Right forelimb (tissue), 1 donor: ENCODE data around the gene PDE2A.
A peak's percentile ranks its signal among the peaks of the same experiment; 100 is the strongest.

Experiments used
- DNase-seq: peaks from one replicate; pipeline ENCODE4 v3.0.0-alpha.2; 2018

The PDE2A gene

GRCh38 chr11:72634016-72634415 lies 40.2 kb downstream of the PDE2A start:
- DNase-seq: no peak

DNA sequence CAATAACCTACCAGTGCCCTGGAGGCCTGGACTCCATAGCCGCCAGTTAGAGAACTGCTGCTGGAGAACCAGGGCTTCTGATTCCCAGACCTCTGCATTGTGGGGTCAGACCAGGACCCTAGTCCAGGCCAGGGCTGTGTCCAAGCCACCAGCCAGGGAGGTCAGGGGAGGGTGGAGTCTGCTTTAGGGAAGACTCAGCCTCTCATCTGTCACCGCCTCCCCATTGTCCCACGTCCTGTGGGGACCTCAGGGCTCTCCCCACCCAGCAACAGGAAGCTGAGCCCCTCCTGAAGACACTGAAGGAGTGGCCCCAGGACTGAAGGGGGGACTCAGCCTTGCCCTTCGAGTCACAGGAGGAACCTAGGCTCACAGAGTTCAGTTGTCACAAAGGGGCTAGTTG lies 41.2 kb downstream of the PDE2A start:
- DNase-seq: no peak

DNA sequence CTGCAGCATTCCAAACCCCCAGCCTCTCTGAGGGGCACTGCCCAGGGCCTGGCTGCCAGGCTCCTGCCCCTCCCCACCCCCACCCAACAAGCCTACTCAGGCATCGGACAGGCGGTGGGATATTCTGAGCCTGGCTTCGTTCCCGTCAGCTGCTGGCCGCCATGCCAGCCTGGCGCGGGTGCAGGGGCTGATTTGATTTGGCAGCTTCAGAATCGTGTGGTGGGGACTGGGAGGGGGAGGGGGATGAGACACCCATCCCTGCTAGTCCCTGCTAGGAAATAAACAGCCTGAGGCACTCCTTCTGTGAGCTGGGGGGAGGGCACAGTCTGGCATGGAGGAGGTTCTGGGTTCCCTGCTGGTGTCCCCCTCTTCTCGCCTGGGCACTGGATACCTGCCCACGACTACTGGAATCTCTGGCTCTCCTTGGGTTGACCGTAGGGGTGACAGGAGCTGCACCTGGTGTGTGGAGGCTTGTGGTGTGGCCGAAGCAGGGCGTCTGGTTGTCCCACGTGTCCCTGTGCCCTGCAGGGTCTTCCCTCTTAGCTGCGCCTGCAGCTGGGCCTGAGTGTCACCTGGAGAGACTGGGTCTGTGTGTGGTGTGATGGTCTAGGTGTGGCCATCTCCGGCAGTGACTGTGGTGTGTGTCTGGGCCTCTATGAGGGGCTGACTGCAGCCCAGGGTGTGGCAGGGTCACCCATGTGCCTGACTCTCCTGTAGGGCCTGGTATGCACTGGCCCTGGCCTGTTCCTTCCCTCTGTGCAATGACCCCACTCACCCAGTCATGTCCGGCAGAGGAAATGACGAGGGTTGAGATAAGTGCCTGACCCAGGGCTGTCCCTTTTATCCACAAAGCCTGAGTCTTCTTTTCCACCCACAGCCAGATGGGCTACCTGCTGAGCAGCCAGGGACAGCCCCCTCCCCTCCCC lies 42.2 kb downstream of the PDE2A start:
- peak; percentile 77 for DNase-seq

- no peak for DNase-seq
Observed at GRCh38 chr11:72630104-72630852, 43.9 kb downstream of the PDE2A start.

- no peak for DNase-seq
Observed at GRCh38 chr11:72629266-72629665, 45.0 kb downstream of the PDE2A start.

DNA sequence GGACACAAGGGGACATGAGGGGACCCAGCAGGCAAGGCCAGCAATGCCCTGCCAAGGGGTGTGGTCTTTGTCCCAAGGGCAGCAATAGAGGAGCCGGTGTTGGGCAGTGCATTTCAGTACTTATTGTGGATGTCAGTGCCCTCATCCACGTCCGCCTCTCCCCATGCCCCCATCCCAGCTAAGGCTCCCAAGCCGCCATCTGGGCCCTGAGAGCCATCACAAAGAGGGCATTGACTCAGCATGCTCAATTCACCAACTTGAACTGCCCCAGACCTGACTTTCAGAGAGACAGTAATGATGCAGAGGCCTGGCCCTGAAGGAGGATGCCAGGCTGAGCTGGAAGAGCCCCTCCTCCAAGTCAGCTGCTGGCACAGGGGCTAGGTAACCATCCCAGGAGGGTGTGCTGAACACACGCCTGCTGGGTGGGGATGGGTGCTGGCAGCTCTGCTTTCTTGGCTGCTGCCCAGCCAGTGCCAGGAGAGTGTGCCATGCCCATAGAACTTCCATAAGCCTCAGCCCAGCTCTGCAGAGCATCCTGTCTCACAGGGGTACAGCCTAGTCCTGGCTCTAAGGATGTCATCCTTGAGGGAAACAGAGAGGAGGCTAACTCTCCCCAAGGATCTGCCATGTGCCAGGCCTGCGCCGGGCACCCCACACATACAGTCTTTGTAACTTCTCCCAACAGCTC lies 46.5 kb downstream of the PDE2A start:
- DNase-seq: no peak

- DNase-seq: no peak
Observed at GRCh38 chr11:72626414-72626936, 47.7 kb downstream of the PDE2A start.

- peak; percentile 58 for DNase-seq
Observed at GRCh38 chr11:72625691-72626413, 48.4 kb downstream of the PDE2A start.

GRCh38 chr11:72624496-72625201 lies 49.6 kb downstream of the PDE2A start:
- DNase-seq: no peak

DNA sequence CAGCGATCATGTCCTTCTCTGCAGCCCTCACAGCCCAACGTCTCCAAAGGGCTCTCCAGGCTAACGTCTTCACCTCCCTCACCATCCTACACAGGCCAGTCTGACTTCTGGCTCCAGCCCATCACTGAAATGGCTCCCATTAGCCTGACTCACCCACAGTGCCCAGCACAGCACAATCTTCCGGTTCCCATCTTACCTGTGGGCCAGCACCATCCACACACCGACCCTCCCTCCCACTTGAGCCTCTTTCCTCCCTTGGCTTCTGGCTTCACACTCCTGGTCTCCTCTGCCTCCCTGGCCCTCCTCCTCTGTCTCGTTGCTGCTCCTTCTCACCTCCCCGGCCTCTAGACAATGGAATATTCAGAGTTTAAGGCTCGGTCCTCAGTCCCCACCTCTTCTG lies 51.2 kb downstream of the PDE2A start:
- no peak for DNase-seq

GRCh38 chr11:72621008-72621610 lies 53.1 kb downstream of the PDE2A start:
- DNase-seq: no peak

GRCh38 chr11:72618803-72619202 lies 55.4 kb downstream of the PDE2A start:
- DNase-seq: no peak

DNA sequence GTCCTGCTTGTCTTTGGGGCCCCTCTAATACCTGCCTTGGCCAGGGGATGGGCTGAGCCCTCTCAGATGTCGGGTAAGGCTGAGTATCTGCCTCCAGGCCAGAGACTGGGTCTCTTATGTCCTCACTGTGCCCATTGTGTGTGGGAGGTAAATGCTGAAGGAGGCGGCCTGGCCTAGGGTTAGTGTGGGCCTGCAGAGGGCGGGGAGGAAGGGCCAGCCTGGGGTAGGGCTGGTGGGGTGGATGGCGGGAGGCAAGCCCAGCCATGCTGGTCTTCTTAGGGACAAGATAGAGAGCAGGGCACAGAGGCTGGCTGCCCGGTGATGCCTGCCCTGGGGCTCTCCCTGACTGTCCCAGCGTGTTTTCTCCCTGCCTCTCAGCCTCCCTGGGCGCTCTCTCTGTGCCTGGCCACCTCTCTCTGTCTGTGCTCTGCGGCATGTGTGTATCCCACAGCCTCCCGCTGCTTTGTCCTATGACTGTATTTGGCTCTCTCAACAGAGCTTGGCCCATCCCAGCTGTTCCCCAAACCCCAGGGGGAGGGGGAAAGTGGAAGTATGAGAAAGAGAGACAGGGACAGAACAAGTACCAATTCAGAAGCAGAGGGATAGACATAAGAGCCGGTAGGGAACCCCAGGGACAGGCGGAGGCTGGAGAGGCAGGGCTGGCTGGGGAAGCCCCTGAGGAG lies 57.0 kb downstream of the PDE2A start:
- peak; percentile 67 for DNase-seq

DNA sequence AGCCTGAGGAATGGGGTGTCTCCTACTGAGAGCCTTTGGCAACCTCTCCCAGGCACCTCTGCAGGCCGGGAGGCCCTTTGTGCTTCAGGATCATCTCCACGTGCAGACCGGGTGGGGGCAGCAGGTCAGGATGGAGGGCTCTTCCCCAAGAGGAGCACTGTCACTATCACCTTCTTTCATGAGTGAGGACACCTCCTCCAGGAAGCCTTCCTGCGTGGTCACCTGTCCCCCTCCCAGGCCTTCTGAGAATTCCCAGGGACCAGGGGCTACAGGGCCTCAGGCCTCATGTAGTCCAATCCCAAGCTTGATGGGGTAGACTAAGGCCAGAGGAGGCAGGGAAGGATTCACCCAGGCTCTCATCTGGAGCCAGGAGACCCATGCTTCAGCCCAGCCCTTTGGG lies 57.6 kb downstream of the PDE2A start:
- no peak for DNase-seq

GRCh38 chr11:72615329-72615728 lies 58.9 kb downstream of the PDE2A start:
- no peak for DNase-seq

GRCh38 chr11:72614381-72614780 lies 59.8 kb downstream of the PDE2A start:
- DNase-seq: no peak

DNA sequence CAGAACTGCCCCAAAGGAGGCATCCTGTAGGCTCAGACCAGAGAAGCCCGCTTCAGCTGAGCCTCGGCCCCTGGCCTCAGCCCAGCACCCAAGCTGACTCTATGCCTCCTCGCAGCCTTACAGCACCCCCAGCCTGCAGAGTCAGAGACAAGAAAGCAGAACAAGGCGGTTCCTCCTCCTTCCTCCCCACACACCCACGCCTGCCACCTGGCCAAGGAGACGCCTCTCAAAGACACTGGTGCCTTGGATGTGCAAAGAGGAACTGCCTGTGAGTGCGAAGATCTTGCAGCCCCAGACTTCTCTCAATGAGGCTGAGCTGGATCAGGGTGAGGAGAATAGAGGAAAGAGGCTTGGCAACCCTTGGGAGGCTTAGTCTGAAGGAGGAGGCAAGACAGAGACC lies 60.2 kb downstream of the PDE2A start:
- no peak for DNase-seq

DNA sequence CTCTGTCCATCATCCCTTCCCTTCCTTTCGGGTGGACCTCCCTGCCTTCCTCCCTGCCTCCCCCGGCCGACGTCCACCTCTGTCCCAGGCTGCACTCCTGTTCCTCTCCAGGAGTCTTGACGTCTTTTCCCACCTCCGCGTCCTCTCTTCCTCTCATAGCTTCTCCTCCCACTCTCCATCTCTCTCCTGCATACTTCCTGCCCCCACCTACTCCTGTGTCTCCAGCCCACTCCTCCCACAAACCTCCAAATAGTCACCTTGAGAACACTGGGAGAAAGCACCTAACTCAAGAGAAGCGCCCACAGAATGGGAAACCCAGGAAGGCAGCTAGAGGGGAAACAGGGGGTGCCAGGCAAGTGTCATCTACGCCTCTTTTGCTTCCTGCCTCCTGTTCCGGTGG lies 60.8 kb downstream of the PDE2A start:
- no peak for DNase-seq

GRCh38 chr11:72609476-72609875 lies 64.7 kb downstream of the PDE2A start:
- no peak for DNase-seq

DNA sequence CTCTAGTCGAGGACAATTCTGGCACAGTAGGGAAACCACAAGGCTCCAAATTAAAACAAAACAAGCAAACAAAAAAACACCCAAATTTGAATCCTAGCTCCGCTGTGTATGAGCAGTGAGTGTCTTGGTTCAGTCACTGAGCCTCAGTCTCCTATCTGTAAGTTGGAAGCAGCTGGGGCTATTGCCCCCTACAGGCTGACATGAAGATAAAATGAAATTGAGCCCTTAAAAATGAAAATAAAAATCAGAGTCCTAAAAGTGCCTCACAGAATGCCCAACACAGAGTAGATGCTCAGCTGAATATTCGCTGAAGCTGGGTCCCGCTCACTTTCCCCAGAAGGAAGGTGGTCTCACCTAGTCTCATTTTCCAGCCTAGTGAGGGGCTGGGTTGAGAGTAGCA lies 65.2 kb downstream of the PDE2A start:
- no peak for DNase-seq

- no peak for DNase-seq
Observed at GRCh38 chr11:72607496-72607895, 66.7 kb downstream of the PDE2A start.
